ENCODE data around the gene CAMK2D. TPM values are rescaled to one million over a fixed set of nuclear protein-coding genes. Genes with fewer than 3 reads are reported as not detected.

Gene CAMK2D
- total and polyA plus RNA-seq, 2 donors (not counting 1 experiment from before 2014, with no cell fraction given) = 120 to 262 TPM

DNA sequence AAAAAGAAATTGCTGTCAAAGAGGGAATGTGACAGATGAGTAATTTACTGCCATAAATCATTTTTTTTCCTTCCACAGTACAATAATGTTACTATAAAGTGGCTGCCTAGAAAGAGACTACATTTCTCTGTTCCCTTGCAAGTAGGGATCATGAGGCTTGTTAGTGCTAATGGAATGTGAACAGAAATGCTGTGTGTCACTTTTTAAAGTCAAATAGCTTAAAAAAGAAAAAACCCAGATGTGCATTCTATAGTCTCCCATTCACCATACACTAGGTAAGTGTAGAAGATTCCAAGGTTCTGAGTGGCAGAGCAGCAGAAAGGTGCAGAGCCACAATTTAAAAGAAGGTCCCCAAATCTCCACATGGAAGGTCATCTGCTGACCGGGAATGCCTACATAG lies 328.4 kb downstream of the CAMK2D start:
- Histone ChIP-seq H3K4me2 (ENCODE audit: extremely low read depth, insufficient read depth, low read length) (no peak overlapping the region), H3K79me2 (ENCODE audit: control insufficient read depth, insufficient read depth, low read length) (no peaks in the 10 kb centered on the region), H4K20me1 (ENCODE audit: control insufficient read depth, extremely low read depth, insufficient read depth, low read length) (no peaks in the 10 kb centered on the region), H2AFZ (ENCODE audit: low read length) (no peak overlapping the region), H3K27ac (ENCODE audit: insufficient read depth, low read length) (no peak overlapping the region), H3K4me3 (replicated peaks in 1 of 4; ENCODE audit: control extremely low read depth in 1 of 4, insufficient read depth in 1 of 4, low read depth in 3 of 4, low read length in 4 of 4) (no peak overlapping the region), H3K36me3 (ENCODE audit: control insufficient read depth, insufficient read depth, low read length) (no peaks in the 10 kb centered on the region), H3K4me1 (ENCODE audit: control insufficient read depth, extremely low read depth, insufficient read depth, low read length) (peaks cover 10% of the 10 kb centered on the region), H3K27me3 (ENCODE audit: control insufficient read depth, insufficient read depth, low read length) (no peaks in the 10 kb centered on the region), H3K9me3 (ENCODE audit: control insufficient read depth, insufficient read depth, low read depth, low read length) (no peaks in the 10 kb centered on the region), H3K9ac (ENCODE audit: insufficient read depth, low read length) (no peak overlapping the region)
- DNase-seq (ENCODE audit: low read depth in 2 of 2) = peak in 1 of 2 donors; percentile 37
- TF ChIP-seq EZH2 (IDR thresholded peaks at IDR 0.05; ENCODE audit: low read length, missing control alignments) = no peak
- no peak for TF ChIP-seq CTCF (conservative IDR thresholded peaks at IDR 0.05 in 1 of 2, IDR thresholded peaks at IDR 0.05 in 1 of 2; ENCODE audit: low read depth in 1 of 2, low read length in 2 of 2)

GRCh38 chr4:113423631-113424030 lies 337.9 kb downstream of the CAMK2D start:
- no peak overlapping the region for H3K27ac ChIP-seq (ENCODE audit: insufficient read depth, low read length)
- no peak overlapping the region for H3K4me2 ChIP-seq (ENCODE audit: extremely low read depth, insufficient read depth, low read length)
- H2AFZ ChIP-seq (ENCODE audit: low read length) = no peak overlapping the region
- peak in 1 of 2 donors; percentile 60 for DNase-seq (ENCODE audit: low read depth in 2 of 2)
- no peaks in the 10 kb centered on the region for H4K20me1 ChIP-seq (ENCODE audit: control insufficient read depth, extremely low read depth, insufficient read depth, low read length)
- TF ChIP-seq EZH2 (IDR thresholded peaks at IDR 0.05; ENCODE audit: low read length, missing control alignments) = no peak
- TF ChIP-seq CTCF (conservative IDR thresholded peaks at IDR 0.05 in 1 of 2, IDR thresholded peaks at IDR 0.05 in 1 of 2; ENCODE audit: low read depth in 1 of 2, low read length in 2 of 2) = no peak
- H3K36me3 ChIP-seq (ENCODE audit: control insufficient read depth, insufficient read depth, low read length) = no peaks in the 10 kb centered on the region
- no peaks in the 10 kb centered on the region for H3K79me2 ChIP-seq (ENCODE audit: control insufficient read depth, insufficient read depth, low read length)
- no peaks in the 10 kb centered on the region for H3K9me3 ChIP-seq (ENCODE audit: control insufficient read depth, insufficient read depth, low read depth, low read length)
- no peak overlapping the region for H3K4me3 ChIP-seq (replicated peaks in 1 of 4; ENCODE audit: control extremely low read depth in 1 of 4, insufficient read depth in 1 of 4, low read depth in 3 of 4, low read length in 4 of 4)
- H3K4me1 ChIP-seq (ENCODE audit: control insufficient read depth, extremely low read depth, insufficient read depth, low read length) = no peaks in the 10 kb centered on the region
- no peak overlapping the region for H3K9ac ChIP-seq (ENCODE audit: insufficient read depth, low read length)
- H3K27me3 ChIP-seq (ENCODE audit: control insufficient read depth, insufficient read depth, low read length) = no peaks in the 10 kb centered on the region

DNA sequence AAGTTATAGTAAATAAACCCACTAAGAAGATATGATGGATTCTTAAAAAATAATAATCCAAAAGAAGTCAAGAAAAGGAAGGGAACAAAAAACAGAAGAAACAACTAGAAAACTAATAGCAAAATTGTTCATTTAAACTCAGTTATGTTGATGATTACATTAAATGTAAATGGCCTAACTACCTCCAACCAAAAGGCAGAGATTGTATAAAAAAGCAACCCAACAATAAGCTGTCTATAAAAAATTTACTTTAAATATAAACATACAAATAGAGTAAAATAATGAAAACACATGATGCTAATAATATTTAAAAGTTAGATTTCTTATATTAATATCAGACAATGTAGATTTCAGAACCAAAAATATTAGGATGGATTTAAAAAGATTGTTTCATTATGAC lies 340.6 kb downstream of the CAMK2D start:
- Histone ChIP-seq H3K27ac (ENCODE audit: insufficient read depth, low read length) (no peak overlapping the region), H3K9ac (ENCODE audit: insufficient read depth, low read length) (no peak overlapping the region), H3K4me1 (ENCODE audit: control insufficient read depth, extremely low read depth, insufficient read depth, low read length) (no peaks in the 10 kb centered on the region), H3K4me2 (ENCODE audit: extremely low read depth, insufficient read depth, low read length) (no peak overlapping the region), H3K4me3 (replicated peaks in 1 of 4; ENCODE audit: control extremely low read depth in 1 of 4, insufficient read depth in 1 of 4, low read depth in 3 of 4, low read length in 4 of 4) (no peak overlapping the region), H3K9me3 (ENCODE audit: control insufficient read depth, insufficient read depth, low read depth, low read length) (no peaks in the 10 kb centered on the region), H3K79me2 (ENCODE audit: control insufficient read depth, insufficient read depth, low read length) (no peaks in the 10 kb centered on the region), H3K36me3 (ENCODE audit: control insufficient read depth, insufficient read depth, low read length) (no peaks in the 10 kb centered on the region), H3K27me3 (ENCODE audit: control insufficient read depth, insufficient read depth, low read length) (no peaks in the 10 kb centered on the region), H4K20me1 (ENCODE audit: control insufficient read depth, extremely low read depth, insufficient read depth, low read length) (no peaks in the 10 kb centered on the region), H2AFZ (ENCODE audit: low read length) (no peak overlapping the region)
- no peak for DNase-seq (ENCODE audit: low read depth in 2 of 2)
- TF ChIP-seq EZH2 (IDR thresholded peaks at IDR 0.05; ENCODE audit: low read length, missing control alignments) = no peak
- no peak for TF ChIP-seq CTCF (conservative IDR thresholded peaks at IDR 0.05 in 1 of 2, IDR thresholded peaks at IDR 0.05 in 1 of 2; ENCODE audit: low read depth in 1 of 2, low read length in 2 of 2)

Measured in fibroblast of lung (primary cell).